AML-193 (cell line): ENCODE measurements around the gene DOC2B.
"Not testable (repeated sequence)": the region's sequence is repeated elsewhere in the genome, so short reads cannot be mapped to it uniquely, and the experiment has no call there.

Experiments
- DNase-seq, 2 experiments: peaks; one replicate each; lab custom pipeline; 2025; lab: John Stamatoyannopoulos, UW

DOC2B gene

DNA sequence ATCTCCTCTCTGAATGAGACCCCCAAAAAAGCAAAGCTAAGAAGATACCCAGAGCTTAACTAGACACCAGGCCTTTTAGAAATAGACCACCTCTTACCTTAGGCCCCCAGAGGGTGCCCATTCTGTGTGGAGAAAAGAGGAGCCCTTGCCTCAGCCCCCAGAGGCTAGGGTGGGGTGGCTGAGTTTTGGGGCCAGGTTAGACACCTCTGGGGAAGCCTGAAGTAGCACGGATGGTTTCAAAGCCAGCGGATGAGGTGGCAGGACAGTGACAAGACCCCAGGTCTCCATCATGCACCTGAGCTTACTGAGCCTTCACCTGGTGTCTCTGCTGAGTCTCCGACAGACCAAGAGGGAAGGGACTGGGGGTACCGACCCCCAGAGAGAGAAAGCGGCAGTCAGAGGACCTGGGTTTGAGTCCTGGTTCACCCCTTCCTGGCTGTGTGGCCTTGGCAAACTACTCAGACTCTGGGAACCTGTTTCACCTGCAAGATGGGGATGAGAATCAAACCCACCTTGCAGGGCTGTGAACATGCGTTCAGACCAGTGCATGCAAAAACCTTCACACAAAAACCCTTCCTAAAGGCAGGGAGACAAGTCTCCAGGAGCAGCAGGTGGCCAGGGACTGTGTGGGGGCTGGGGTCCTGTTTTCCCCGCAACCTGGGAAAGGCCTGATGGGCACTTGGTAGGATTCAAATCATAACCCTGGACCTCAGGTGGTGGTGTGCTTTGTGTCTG lies 36.3 kb downstream of the DOC2B start:
- no peak for DNase-seq

DNA sequence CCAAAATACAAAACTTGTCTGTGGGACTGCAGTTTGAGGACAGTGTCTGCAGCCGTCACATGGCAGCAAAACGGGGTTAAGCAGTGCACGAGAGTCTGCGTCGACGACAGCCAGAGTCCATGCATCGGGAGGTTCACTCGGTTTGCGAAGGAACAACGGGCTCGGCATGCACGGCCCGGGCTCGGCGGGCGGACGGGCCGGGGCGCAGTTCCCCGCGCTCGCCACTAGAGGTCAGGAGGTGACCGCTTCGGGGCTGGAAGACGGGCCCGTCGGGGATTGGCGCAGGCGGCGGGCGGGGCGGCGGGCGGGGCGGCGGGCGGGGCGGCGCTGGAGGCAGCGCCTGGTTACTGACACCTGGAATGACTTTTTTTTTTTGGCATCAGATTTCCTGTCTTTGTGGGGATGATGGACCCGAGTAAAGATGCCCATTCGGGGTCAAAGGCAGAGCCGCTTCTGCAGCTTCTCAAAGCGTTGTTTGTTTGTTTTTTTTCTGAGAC lies 37.6 kb downstream of the DOC2B start:
- peak; percentile 16 to 33 for DNase-seq

DNA sequence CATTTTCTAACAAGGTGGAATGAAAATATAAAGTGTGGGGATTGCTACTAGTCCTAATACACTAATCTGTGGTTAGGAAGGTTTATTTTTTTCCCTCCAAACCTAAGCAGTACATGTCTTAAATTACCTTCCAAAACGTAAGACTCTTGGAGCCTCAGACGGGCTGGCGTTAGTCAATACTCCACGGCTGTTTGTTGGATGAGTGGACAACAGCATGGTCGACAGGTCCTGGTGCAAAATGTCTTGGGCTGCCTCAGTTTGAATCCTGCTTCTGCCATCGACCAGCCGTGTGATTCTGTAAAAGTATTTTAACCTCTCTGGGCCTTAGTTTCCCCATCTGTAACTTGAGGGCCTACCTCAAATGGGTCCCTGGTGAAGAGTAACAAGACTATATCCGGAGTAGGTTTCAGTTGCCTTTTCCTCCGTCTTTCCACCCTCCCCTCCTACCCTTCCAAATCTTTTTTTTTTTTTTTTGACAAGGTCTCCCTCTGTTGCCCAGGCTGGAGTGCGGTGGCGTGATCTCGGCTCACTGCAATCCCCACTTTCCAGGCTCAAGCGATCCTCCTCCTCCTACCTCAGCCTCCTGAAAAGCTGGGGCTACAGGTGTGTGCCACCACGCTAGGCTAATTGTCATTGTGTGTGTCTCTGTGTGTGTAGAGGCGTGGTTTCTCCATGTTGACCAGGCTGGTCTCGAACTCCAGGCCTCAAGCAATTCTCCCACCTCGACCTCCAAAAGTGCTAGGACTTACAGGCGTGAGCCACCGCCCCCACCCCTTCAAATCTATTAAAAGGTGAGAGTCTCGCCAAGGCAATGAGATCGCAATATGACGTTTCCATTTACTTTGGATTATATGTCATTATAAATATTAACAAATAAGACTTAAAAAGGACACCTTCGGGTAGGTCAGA lies 38.3 kb downstream of the DOC2B start:
- DNase-seq: no peak

DNA sequence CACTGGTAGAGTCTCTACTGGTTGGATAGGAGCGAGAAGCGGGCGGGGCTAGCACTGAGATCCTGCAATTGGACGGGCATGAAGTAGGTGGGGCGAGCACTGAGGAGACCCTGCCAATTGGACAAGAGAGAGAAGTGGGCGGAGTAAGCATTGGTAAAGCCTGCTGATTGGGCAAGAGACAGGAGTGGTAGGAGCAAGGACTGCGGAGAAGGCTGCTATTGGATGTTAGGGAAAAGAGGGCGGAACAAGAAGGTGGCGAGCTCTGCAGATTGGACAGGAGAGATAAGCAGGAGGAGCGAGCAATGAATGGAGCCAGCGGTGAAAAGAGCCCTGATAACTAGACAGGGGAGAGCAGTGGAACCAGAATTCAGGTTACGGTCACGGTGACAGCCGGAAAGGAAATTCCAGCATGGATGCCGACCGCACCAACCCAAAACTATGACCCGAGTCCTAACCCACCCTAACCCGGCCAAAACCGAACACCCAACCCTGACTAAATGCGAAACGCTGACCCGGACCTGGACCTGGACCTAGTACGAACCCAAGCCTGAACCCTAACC lies 39.3 kb downstream of the DOC2B start:
- DNase-seq: peak in 1 of 2 experiments; percentile 0

DNA sequence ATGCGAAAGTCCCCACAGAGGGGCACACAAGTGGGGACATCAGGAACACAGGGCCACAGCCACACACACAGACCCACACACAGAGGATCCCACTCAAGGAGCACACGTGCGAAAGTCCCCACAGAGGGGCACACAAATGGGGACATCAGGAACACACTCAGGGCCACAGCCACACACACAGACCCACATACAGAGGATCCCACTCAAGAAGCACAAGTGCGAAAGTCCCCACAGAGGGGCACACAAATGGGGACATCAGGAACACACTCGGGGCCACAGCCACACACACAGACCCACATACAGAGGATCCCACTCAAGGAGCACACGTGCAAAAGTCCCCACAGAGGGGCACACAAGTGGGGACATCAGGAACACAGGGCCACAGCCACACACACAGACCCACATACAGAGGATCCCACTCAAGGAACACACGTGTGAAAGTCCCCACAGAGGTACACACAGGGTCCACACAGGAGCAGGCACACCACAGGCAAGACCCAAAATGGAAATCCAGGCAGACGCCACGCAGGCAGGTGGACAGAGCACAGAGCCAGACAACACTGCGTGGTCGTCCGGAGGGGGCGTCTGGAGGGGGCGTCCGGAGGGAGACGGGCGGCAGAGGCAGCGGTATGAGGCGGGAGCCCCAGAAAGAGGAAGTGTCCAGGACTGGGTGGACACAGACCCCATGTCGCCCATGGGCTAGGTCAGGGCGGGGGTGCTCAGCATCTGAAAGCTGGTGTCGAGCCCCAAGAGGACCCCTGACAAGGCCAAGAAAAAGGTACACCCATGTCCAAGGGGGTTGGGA lies 41.8 kb downstream of the DOC2B start:
- DNase-seq: not testable (repeated sequence)

DNA sequence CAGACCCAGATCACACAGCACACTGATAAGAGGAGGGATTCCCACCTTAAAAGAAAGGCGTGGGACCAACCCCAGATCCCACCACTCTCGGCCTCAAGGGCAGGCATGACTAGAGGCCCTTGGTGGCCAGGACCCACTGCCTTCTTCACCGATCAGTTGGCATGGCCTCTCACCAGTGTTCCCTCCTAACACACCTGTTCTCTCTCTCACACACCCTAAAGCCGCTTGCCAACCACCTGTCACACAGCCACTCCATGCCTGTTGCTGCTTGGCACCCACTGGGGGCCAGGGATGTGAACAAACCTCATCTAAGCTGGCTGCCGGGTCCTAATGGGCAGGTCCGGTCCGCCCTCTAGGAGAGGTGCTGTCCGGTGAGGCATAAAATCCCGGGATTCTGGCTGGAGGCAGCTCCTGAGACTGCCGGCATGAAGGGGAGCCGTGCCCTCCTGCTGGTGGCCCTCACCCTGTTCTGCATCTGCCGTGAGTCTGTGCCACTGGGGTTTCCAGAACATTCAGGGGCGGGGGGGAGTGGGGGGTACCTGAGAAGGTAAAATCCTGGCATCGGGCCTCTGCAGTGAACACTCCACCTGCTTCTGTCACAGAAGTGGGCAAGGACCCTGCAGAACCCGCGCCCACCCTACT lies 44.2 kb downstream of the DOC2B start, which contains the start of gene SCGB1C2:
TSS of gene SCGB1C2 (plus strand) at position 404 of the 642 bp plus-strand sequence. CDS start at position 426, 22 bp downstream.
- DNase-seq: not testable (repeated sequence)

DNA sequence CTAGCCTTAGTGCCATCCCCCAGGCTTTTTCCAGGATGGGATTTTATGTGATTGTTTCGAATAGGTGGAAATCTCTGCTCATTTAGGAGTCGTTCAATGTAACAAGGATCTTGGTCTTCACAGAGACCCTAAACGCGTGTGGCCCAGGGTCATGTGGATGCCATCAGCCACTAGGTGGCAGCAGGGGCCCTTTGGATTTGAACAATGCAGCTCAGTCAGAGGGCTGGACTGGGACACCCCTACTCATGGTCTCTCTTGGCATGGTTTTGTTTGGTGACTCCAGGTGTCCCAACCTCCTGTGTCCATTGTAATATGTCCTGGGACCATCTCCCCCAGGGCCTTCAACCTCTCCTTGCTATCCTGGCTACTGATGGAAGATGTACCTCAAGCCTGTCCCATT lies 44.9 kb downstream of the DOC2B start:
- DNase-seq: not testable (repeated sequence)

DNA sequence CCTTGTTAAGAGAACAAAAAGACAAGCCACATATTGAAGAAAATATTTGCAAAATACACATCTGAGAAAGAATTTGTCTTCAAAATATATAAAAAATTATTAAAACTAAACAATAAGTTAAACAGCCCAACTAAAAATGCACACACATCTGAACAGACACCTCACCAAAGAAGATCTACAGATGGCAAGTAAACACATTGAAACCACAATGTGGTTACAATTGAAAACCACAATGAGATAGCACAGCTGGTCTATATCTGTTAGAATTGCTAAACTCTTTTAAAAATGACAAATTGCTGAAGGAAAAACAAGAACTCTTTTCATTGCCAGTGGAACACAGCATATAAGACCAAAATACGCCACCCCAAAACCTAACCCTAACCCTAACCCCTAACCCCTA lies 45.6 kb downstream of the DOC2B start:
- not testable (repeated sequence) for DNase-seq

DNA sequence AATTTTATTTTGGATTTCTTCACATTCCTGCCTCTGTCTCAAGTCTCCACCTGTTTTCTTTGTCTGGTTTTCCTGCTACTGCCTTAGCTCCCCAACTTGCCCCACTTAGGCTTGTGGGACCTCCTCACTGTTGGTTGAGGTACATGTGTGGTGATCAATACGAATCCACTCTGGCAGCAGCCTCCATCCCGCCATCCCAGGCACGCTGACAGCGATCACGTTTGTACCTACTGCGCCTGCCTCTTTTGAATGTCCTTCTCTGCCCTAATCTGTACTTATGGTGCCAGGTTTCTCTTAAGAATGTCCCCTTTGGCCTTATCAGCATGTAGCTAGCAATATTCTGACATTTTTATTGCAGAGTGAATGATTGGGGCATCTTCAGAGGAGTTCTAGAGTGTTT lies 46.4 kb downstream of the DOC2B start:
- DNase-seq: not testable (repeated sequence)

DNA sequence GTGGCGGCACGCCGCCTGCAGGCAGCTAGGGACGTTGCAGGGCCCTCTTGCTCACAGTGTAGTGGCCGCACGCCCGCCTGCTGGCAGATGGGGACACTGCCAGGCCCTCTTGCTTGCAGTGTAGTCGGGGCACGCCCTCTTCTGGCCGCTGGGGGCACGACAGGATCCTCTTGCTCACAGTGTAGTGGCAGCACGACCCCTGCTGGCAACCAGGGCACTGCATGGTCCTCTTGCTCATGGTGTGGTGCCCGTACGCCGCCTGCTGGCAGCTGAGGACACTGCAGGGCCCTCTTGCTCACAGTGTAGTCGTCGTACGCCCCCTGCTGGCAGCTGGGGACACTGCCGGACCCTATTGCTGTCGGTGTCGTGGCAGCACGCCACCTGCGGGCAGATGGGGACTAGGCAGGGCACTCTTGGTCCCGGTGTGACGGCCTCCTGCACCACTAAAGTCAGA lies 47.1 kb downstream of the DOC2B start:
- DNase-seq: not testable (repeated sequence)

DNA sequence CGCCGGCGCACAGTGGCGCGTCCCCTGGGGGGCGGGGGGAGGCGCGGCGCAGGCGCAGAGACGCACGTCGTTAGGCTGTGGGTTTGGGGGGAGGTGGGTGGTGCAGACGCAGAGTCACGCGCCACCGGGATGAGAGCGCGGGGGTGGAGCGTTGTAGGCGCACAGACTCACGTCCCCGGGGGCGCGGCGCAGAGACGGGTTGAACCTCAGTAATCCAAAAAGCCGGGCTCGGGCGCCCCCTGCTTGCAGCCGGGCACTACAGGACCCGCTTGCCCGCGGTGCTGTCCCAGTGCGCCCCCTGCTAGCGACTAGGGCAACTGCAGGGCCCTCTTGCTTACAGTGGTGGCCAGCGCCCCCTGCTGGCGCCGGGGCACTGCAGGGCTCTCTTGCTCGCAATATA lies 47.5 kb downstream of the DOC2B start:
- DNase-seq: not testable (repeated sequence)

DNA sequence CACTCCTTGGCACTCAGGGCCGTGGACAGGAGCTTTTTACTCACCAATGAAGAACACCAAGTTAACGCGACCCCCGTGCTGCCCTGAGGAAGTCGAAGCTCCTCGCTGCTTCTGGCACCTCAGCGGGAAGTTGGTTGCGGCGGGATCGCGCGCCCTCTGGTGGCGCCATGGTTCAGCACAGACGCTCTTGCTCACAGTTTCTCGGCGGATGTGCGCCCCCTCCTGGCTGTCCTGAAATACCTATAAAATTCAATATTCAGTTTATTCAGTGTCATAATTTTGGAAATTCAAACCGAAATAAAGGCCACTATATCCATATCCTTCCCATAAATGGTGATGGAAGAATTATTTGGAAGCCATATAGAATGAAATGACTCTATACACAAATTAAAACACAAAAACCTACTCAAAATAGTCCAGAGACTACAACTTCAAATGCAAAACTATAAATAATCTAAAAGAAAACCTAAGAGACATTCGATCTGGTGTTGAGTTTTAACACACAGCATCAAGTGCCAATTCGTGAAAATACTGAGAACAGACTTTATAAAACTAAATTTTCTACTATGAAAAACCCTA lies 63.0 kb downstream of the DOC2B start:
- DNase-seq: not testable (repeated sequence)

DNA sequence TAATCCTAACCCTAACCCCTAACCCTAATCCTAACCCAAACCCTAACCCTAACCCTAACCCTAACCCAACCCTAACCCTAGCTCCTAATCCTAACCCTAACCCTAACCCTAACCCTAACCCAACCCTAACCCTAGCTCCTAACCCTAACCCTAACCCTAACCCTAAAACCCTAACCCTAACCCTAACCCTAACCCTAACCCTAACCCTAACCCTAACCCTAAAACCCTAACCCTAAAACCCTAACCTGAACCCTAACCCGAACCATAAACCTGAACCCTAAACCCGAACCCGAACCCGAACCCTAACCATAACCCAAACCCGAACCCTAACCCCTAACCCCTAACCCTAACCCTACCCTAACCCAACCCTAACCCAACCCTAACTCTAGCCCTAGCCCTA lies 68.3 kb downstream of the DOC2B start:
- not testable (repeated sequence) for DNase-seq
